ENCODE results near the gene COMP.

The COMP gene

DNA sequence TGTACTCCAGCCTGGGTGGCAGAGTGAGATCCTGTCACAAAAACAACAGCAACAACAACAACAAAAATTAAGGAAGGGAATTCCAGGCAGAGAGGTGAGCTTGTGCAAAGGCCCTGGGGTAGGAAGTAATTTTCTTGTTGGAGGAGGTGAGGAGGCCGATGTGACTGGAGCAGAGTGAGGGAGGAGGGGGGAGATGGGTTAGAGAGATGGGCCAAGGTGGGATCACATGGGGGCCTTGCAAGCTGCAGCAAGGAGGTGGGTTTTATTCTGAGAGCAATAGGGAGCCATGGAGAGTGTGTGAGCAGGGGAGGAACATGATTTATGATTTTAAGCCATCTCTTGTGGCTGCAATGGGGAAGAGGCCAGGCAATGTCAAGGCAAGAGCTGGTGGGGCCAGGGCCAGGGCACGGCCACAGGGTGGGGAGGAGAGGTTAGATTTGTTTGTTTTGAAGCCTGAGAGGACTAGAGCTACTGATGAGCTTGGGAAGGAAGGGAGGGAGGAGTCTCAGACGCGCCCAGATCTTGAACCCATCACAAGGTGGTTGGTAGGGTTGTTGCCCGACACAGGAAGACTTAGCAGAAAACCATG lies 12.5 kb upstream of the COMP start:
- no peak for DNase-seq

DNA sequence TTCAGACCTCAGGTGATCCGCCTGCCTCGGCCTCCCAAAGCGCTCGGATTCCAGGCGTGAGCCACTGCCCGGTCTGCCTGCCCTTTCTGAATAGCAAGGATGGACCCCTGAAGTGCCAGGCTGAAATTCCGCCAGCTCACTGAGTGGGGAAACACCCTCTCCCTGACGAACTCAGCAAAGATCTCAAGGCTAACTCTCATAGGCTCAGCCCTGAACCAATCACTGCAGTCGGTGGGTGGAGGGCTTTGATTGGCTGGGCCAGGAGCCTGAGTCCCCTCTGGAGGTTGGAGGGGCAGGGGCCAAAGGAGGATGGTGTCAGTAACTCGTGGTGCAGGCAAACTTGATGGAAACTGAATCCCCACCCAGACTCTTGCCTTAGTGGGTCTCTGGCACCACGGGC lies 11.2 kb upstream of the COMP start:
- no peak for DNase-seq

DNA sequence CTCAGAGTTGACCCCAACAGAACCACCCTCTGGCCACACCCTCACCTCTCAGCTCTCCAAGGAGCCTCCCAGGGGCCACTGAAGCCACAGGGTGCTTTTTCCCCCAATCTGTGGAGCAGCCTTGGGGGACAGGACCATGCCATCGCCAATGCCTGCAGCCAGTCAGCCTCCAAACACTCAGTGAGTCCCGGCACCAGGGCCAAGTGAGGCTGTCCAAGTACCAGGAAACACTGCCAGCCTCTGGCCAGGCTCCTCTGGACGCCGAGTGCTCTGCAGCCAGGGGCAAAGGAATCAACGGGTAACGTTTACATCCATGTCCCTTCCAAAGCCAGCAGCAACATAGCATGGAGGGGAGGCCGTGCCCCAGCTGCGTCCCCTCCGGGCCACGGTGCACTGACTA lies 9.5 kb upstream of the COMP start:
- DNase-seq, result no peak

DNA sequence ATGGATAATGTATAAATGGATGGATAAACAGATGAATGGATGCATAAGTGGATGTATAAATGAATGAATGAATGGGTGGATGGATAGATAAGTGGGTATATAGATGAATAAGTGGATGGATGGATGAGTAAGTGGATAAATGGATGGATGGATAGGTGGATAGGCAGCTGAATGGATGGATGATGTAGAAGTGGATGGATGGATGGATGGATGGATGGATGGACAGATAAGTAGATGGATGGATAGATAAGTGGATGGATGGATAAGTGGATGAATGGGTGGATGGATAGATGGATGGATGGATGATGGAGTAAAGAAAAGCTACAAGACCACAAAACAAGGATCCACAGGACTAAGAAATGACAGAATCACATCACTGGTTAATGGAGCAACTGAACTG lies 9.0 kb upstream of the COMP start:
- DNase-seq, result no peak

DNA sequence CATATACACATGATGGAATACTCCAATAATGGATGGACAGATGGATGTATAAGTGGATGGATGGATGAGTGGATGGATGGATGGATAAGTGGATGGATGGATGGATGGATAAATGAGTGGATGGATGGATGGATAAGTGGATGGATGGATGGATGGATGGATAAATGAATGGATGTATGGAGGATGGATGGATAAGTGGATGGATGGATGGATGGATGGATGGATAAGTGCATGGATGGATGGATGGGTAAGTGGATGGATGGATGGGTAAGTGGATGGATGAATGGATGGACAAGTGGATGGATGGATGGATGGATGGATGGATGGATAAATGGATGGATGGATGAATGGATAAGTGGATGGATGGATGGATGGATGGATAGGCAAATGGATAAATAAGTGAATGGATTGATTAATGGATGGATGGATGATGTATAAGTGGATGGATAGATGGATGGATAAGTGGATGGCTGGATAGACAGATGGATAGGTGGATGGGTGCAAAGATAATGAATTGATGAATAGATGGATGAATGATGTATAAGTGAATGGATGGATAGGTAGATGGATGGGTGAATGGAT lies 8.4 kb upstream of the COMP start:
- no peak for DNase-seq

DNA sequence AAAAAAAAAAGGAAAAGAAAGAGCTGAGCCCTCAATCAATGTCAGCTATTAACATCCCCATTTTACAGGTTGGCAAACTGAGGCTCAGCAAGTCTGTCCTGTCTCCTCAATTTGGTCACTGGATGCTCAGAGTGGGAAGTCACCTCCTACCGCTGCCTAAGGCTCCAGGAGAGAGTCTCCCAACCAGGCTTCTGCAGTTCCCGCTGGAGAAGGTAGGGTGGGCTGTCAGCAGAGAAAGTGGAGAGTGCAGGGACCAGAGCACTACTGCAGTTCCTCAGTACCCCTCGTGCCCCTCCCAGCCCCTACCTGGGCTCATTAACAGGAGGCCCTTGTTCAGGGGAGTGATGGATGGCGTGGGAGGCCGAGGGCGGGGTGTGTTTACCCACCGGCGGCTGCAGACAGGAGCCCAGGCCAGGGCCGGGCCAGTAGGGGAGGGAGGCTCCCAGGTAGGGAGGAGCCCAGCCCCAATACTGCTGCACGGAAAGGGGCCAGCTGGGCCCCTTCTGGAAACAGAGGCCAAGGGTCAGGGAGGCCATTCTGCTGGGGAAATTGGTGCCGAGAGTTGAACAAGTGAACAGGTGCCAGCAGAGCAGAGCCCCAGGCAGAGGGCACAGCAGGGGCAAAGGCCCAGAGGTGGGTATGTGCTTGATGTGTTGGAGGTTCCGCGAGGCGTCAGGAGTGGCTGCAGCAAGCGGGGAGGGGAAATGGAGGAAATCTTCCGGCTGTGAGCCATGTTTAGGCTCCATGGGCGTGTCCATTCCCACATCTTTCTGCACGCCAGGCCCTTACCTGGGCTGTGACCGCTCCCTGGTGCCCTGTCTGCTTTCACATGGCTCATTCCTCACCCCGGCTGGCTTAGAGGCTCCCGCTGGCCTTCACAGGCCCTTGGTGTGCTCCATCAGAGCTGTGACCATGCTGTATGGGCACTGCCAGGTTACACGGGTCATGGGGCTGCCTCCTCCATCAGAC lies 7.6 kb upstream of the COMP start:
- no peak for DNase-seq

DNA sequence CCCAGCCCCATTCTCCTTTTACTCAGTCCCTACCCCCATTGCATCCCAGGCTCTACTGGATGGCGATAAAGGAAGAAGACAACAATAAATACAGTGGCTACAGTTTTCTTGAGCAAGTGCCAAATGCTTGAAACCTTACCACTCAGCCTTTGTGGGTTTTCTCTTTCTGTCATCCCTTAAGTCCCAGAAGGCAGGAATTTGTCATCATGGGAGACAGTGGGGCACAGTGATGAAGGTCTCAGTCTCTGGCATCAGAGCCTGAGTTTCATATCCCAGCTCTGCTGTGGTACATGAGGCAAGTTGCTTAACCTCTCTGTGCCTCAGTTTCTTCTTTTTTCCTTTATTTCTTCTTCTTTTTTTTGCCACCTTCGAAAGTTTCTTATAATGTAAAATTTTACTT lies 5.1 kb upstream of the COMP start:
- DNase-seq, result no peak

DNA sequence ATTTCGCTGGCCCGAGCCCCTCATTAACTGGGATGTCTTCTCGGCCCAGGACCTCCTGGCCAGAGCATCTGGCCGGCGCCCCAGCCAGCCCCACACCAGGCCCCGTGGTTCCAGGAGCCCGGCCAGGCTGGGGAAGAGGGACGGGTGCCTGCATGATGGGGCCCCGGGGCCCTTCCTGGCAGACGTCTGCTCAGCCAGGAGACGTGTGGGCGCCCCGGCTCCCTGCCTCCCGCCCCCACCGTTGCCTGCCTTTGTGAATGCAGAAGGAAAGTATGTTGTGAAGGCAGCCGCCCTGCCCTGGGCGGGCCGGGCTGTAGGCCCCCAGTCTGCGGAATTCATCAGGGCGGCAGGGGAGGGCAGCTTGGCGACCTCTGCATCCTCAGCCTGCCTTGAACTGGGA lies 4.4 kb upstream of the COMP start:
- no peak for DNase-seq

DNA sequence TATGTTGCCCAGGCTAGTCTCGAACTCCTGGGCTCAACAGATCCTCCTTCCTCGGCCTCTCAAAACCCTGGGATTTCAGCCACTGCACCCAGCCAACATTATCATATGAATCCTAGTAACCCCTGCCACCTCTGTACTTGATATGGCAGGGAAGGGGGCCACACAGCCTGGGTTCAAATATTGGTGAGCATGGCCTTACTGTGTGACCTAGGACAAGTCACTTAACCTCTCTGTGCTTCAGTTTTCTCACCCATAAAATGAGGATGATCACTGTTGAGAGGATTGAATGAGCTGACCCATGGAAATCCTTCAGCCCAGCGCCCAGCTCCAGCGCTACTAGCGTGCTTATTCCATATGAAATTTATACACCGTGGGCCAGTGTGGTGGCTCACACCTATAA lies 3.6 kb upstream of the COMP start:
- no peak for DNase-seq

DNA sequence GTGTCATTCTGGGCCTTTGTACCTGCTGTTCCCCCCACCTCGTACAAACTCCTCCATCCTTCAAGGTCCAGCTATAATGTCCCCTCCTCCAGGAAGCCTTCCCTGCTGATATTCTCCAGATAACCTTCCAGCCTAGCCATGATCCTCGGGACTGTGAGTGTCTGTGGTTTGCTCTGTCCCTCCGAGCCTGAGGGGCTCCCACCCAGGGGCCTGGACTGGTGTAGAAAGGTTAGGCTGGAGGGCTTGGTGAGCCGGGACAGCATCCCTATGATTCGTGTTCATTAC lies 2.9 kb upstream of the COMP start:
- no peak for DNase-seq

DNA sequence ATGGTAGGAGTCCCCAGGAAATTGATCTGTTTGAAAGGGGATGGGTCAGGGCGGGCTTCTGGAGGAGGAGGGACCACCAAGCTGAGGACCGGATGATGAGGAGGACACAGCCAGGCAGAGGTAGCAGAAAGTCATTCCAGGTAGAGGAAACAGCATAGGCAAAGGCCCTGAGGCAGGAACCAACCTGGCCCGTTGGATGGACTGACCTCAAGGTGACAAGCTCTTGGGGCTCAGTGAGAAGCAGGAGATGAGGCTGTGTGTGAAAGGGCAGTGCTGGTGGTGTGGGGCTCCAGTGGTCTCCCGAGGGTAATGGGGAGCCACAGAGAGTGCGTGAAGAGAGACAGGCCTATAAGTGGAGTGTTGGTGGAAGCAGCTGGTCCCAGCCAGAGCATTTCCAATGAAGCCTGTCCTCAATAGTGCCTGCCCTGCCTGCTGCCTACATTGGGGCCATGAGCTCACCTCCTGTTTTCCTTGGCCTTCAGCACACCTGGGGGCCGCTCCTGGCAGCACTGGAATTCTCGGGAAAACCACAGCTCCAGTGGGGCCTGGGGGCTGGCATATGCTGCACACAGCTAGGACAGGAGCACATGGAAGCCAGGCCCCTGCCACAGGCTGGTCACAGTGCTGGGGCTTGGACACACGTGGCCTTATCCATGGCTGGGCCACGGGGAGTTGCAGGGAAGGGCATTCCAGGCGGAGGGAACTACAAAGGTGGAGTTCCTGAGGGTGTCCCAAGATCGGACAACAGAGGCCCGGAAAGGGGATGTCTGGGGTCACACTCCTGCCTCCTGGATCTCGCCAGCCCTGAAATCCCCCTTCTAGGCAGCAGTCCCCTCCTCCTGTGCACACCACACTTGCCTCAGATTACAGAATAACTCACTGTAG lies 2.3 kb upstream of the COMP start:
- DNase-seq, result no peak

DNA sequence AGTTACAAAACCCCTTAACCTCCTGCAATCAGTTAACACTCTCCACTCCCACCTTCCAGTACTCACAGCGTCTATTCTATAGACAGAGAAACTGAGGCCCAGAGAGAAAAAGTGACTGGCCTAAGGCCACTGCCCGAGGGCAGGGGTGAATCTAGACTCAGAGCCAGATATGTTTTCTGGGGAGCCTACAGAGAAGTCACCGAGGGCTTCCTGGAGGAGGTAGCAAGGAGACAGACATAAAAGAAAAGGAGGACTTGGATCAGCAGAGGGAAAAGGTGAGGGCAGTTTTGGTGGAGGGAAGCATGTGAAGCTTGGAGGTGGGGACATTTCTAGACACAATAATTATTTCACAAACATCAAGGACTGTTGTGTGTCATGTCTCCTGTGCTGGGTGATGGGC lies 1.6 kb upstream of the COMP start:
- DNase-seq, result no peak

DNA sequence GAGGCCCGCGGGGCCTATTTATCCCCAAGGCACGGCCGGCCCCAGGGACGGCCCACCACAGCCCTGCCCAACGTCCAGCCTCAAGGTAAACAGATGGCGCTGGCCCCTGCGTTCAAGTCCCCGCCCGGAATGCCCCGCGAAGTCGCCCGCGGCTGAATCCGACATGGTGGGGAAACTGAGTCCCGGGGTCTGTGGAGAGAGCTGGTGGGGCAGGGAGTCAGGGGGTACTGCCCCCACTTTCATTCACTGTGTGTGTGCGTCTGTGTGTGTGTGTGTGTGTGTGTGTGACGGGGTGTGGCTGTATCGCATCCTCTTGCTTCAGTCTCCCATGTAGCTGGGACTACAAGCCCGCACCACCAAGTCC lies 192 bp upstream of the COMP start:
- DNase-seq, result no peak

DNA sequence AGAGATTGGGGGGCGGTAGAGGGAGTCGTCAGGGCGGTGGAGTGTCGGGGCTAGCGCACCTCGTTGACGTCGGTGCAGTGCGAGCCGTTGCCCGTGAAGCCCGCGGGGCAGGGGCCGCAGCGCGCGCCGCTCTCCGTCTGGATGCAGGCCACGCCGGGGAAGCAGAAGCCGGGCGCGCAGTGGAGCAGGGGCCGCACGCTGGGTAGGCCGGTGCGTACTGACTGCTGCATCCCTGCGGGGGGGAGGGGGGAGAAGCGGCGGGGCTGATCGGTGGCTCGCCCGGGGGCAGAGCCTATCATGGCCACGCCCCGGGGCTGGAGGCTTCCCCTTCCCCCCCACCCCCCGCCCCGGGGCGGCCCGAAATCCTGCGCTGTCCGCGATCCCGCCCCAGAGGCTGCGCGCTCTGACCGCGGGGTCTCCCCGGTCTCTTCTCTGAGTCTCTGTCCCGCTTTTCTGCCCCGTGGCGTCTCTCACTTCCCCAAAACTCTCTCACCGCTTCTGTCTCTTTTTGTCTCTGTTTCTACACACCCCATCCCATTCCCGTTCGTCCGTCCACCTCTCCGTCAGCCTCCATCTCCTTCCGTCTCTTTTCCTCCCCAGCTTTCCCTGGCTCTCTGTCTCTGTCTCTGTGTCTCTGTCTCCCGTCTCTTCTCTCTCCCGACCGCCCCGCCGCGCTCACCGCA lies 1.1 kb downstream of the COMP start:
- peak; percentile 5 for DNase-seq

DNA sequence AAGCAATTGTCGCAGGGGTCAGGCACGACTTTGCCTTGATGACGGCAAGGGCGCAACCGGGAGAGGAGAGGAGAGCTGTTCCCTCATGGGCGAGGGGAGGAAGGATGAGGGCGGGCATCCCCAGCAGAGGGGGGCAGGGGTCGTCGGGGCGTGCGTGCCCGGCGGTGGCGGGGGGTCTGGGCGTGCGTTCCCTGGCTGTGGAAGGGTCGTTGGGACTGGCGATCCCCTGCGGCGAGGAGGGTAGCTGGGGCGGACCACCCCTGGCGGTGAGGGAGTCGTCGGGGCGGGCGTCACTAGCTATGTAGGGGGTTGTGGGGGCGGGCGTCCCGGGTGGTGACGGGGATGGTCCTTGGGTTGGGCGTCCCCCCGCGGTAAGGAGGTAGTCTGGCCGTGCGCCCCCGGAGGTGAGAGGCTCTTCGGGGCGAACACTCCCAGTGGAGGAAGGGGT lies 1.7 kb downstream of the COMP start:
- DNase-seq, result no peak

DNA sequence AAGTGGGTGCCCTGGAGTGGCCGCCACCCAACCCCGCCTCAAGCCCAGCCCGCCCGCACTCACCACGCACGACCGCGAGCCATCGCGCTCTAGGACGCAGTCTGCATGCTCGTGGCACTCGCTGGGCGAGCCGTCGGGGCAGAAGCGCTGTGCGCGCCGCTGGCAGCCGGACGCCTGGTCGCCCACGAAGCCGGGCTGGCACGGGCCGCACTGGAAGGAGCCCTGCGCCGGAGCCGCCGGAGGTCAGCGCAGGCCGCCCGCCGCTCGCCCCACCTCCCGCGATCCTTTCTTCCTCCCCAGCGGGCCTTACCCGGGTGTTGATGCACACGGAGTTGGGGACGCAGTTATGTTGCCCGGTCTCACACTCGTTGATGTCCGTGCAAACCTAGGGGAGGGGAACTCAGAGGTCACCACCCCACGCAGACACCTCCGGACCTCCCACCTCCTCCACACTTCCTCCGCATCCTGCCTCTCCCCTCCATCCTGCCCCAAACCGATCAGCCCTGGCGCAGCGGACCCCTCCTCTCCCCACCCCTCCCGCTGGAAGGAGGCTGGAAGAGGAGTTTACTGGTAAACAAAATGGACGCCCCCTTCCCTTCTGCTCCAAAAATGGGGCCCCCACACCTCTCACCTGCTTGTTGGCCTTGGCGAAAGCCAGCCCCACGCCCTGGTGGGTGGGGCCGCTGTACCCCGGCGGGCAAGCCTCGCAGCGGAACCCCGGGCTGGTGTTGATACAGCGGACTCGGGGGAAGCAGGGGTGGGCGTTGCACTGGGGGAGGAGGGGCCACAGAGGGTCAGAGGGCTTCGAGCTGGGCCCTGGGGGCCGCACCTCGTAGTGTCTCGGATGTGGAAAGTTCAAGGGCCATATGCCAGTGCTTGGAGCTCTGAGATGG lies 2.3 kb downstream of the COMP start:
- no peak for DNase-seq

DNA sequence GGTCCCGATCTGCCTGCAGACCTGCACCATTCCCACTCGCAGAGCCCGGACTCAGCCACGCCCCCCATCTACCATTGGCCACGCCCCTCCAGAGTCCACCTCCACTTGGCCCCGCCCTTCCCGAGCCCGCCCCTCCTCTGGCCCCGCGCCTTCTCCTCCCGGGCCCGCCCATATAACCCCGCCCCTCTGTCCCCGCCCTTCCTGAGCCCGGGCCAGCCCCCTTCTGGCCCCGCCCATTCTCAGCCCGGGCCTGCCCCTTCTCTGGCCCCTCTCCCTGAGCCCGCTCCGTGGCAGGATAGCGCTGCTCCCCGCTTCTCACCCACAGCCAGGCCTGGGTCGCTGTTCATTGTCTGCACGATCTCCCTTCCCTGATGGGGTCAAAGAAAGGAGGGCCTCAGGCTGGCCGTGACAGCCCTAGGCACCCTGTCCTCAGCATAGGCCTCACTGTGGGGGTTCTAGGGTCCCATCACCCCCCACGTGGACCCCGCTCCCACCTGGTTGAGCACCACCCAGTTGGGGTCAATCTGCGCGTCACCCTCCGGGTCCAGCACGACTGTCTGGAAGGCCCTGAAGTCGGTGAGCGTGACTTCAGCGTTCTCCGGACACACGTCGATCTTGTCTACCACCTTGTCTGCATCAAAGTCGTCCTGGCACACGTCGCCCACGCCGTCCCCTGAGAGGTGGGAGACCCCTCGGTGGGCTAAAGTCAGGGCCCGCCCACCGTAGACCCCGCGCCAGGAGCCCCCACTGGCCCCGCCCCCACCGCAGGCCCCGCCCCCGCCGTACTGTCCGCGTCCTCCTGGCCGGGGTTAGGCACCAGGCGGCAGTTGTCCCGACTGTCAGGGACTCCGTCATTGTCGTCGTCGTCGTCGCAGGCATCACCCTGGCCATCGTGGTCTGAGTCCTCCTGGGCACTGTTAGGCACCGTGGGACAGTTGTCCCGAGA lies 5.7 kb downstream of the COMP start:
- DNase-seq, result no peak

DNA sequence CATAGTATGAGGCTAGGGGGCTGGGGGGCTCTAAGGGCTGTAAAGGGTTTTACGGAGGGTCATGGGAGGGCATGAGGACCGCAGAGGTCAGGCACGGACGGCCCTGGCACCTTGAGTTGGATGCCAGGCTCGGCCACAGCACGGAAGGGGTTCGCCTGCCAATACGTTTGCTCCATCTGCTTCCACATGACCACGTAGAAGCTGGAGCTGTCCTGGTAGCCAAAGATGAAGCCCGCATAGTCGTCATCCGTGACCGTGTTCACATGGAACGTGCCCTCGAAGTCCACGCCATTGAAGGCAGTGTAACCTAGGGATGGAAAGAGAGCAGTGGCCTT lies 6.4 kb downstream of the COMP start:
- no peak for DNase-seq

DNA sequence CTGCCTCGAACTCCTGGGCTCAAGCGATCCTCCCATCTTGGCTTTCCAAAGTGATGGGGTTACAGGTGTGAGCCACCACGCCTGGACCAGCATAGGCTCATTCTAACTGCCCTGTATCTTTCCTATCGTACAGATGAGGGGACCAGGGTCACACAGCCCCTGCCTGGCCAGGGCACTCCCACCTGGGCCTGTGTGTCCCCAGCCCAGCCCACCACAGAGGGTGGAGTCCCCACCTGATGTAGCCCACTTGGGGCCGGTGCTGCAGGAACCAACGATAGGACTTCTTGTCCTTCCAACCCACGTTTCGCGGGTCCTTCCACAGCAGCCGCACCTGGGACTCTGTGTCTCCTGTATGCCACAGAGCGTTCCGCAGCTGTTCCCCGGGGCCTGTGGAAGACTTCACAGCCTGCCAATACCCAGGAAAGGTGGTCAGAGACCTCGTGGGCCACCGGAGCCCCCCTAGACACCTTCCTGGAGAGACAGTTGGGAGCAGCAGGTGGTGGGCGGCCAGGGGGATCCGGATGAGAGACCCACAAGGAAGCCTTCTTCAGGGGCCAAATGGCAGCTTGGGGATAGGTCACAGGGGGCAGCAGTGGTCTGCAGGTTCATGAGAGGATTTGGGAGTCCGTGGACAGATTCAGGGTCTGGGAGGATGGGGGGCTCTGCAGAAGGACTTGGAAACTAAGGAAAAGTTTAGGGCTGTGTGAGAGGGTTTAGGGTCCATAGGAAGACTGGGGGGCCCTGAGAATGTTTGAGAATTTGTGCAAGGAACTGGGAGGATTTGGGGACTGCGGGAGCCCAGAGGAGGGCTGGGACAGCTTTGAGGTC lies 6.9 kb downstream of the COMP start:
- DNase-seq, result no peak

All from NCI-H2227 treated with DMSO at 0.1 percent for 48 hours (cell line).